ENCODE measurements around the gene DMTF1. TPM values are rescaled to one million over a fixed set of nuclear protein-coding genes. Genes with fewer than 3 reads are reported as not detected.
"Not testable (repeated sequence)": the region's sequence is repeated elsewhere in the genome, so short reads cannot be mapped to it uniquely, and the experiment has no call there.

DMTF1 gene
- total RNA-seq, 1 donor from 2014 or later: 113 TPM

DNA sequence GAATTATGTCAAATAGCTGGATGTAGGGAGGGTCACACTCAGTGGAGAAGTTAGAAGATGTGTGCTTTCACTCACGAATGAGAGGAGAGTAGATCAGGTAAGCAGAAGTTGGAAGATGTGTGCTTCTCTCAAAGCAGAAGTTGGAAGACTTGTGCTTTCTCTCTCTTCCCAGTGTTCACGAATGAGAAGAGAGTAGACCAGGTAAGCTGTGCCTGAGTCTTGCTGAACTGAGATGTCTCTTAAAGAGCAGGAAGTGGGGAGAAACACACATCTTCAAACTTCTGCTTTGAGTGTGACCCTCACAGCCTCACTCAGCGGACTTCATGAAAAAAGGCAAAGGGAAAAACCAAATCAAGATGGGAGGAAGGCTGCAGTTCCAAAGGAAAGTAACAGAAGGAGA, 74.2 kb downstream of the DMTF1 start:
- Mint-ChIP-seq H3K36me3 (ENCODE audit: low read depth) (no peaks in the 10 kb centered on the region), H3K4me3 (no peak overlapping the region), H3K9me3 (no peaks in the 10 kb centered on the region), H3K27ac (ENCODE audit: unreplicated experiment) (no peak overlapping the region), H3K4me1 (no peaks in the 10 kb centered on the region), H3K27me3 (ENCODE audit: low read depth) (peaks cover 27% of the 10 kb centered on the region)
- TF ChIP-seq, protein P1, sequence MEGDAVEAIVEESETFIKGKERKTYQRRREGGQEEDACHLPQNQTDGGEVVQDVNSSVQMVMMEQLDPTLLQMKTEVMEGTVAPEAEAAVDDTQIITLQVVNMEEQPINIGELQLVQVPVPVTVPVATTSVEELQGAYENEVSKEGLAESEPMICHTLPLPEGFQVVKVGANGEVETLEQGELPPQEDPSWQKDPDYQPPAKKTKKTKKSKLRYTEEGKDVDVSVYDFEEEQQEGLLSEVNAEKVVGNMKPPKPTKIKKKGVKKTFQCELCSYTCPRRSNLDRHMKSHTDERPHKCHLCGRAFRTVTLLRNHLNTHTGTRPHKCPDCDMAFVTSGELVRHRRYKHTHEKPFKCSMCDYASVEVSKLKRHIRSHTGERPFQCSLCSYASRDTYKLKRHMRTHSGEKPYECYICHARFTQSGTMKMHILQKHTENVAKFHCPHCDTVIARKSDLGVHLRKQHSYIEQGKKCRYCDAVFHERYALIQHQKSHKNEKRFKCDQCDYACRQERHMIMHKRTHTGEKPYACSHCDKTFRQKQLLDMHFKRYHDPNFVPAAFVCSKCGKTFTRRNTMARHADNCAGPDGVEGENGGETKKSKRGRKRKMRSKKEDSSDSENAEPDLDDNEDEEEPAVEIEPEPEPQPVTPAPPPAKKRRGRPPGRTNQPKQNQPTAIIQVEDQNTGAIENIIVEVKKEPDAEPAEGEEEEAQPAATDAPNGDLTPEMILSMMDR (conservative IDR thresholded peaks at IDR 0.05): no peak
- no peak for DNase-seq (ENCODE audit: low read depth, low spot score)

DNA sequence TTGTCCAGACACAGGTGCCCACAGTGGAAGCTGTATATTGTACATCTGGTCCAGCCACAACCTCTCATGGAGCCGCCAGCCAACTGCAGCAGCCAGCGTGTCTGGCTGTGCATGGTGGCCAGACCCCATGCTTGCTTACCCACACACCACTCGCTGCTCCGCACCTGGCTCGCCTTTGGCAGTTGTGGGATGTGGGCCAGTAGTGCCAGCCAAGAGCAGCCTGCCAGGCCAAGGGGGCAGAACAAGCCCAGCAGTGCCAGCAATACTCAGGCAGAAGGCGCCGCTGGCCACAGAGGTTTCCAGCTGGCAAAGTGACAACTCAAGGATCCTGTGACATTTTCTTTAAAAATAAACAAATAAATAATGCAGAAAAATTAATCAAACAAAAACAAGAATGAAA, 79.0 kb downstream of the DMTF1 start:
- H3K36me3 Mint-ChIP-seq (ENCODE audit: low read depth): no peaks in the 10 kb centered on the region
- no peak overlapping the region for H3K27ac Mint-ChIP-seq (ENCODE audit: unreplicated experiment)
- peaks cover 12% of the 10 kb centered on the region for H3K27me3 Mint-ChIP-seq (ENCODE audit: low read depth)
- no peak overlapping the region for H3K4me3 Mint-ChIP-seq
- DNase-seq (ENCODE audit: low read depth, low spot score): no peak
- no peaks in the 10 kb centered on the region for H3K9me3 Mint-ChIP-seq
- H3K4me1 Mint-ChIP-seq: no peaks in the 10 kb centered on the region
- TF ChIP-seq, protein P1 (conservative IDR thresholded peaks at IDR 0.05): no peak

DNA sequence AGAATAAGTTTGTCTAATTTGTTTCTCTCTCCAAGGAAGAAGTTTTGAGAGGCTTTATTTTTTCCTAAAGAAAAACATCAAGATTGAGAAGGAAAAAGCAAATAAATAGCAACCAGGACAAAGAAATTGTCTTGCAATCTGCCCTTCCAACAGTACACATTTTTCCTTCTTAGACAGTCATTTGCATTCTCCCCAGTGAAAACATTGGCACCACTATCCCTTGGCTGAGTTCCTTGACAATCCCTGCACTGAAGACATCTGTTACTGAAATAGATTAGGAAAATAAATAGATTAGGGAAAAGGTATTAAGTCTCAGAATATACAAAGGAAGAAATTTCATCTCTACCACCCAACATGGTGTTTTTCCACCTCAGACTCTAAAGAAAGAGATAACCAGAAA, 79.5 kb downstream of the DMTF1 start:
- TF ChIP-seq, protein P1 (conservative IDR thresholded peaks at IDR 0.05): no peak
- Mint-ChIP-seq H3K27ac (ENCODE audit: unreplicated experiment) (no peak overlapping the region), H3K4me3 (no peak overlapping the region), H3K9me3 (peaks cover under 1% of the 10 kb centered on the region), H3K36me3 (ENCODE audit: low read depth) (no peaks in the 10 kb centered on the region), H3K27me3 (ENCODE audit: low read depth) (peaks cover 7% of the 10 kb centered on the region), H3K4me1 (no peaks in the 10 kb centered on the region)
- no peak for DNase-seq (ENCODE audit: low read depth, low spot score)

DNA sequence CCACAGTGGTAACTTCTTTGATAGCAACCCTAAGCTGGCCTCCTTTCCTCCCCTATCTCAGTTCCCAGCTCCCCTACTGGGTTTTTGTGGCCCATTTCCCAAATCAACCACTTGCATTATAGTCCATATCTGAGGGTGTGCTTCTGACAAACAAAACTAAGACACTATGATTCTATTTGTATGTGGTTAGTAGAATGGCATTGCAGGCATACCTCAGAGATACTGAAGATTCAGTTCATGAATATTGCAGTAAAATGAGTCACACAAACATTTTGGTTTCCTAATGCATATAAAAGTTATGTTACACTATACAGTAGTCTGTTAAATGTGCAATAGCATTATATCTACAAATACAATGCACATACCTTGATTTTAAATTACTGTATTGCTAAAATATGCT, 82.7 kb downstream of the DMTF1 start:
- no peak for DNase-seq (ENCODE audit: low read depth, low spot score)
- no peaks in the 10 kb centered on the region for H3K27me3 Mint-ChIP-seq (ENCODE audit: low read depth)
- H3K36me3 Mint-ChIP-seq (ENCODE audit: low read depth): no peaks in the 10 kb centered on the region
- no peaks in the 10 kb centered on the region for H3K4me1 Mint-ChIP-seq
- TF ChIP-seq, protein P1 (conservative IDR thresholded peaks at IDR 0.05): no peak
- H3K27ac Mint-ChIP-seq (ENCODE audit: unreplicated experiment): no peak overlapping the region
- peaks cover 5% of the 10 kb centered on the region for H3K9me3 Mint-ChIP-seq
- H3K4me3 Mint-ChIP-seq: no peak overlapping the region

DNA sequence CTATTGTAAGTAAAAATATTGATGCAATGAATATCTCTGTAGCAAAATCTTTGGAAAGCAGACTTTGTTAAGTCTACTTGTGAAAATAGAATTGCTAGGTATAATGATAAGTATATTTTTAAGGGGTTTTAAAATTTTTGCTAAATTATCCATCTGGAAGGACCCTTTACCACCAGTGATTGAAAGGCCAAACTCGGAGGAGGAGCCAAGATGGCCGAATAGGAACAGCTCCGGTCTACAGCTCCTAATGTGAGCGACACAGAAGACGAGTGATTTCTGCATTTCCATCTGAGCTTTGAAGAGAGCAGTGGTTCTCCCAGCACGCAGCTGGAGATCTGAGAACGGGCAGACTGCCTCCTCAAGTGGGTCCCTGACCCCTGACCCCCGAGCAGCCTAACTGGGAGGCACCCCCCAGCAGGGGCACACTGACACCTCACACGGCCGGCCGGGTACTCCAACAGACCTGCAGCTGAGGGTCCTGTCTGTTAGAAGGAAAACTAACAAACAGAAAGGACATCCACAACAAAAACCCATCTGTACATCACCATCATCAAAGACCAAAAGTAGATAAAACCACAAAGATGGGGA, 86.3 kb downstream of the DMTF1 start:
- H3K36me3 Mint-ChIP-seq (ENCODE audit: low read depth); H3K9me3 Mint-ChIP-seq; H3K27me3 Mint-ChIP-seq (ENCODE audit: low read depth); DNase-seq (ENCODE audit: low read depth, low spot score); H3K4me3 Mint-ChIP-seq; H3K4me1 Mint-ChIP-seq; H3K27ac Mint-ChIP-seq (ENCODE audit: unreplicated experiment): not testable (repeated sequence)

DNA sequence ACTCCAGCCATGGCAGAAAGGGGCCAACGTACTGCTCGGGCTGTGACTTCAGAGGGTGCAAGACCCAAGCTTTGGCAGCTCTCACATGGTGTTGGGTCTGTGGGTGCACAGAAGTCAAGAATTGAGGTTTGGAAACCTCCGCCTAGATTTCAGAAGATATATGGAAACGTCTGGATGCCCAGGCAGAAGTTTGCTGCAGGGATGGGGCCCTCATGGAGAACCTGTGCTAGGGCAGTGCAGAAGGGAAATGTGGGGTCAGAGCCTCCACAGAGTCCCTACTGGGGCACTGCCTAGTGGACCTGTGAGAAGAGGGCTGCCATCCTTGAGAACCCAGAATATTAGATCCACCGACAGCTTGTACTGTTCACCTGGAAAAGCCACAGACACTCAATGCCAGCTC, 93.4 kb downstream of the DMTF1 start:
- H3K27me3 Mint-ChIP-seq (ENCODE audit: low read depth): peaks cover 14% of the 10 kb centered on the region
- H3K27ac Mint-ChIP-seq (ENCODE audit: unreplicated experiment); DNase-seq (ENCODE audit: low read depth, low spot score); H3K4me3 Mint-ChIP-seq; H3K4me1 Mint-ChIP-seq: not testable (repeated sequence)
- peaks cover 13% of the 10 kb centered on the region for H3K9me3 Mint-ChIP-seq
- peaks cover 12% of the 10 kb centered on the region for H3K36me3 Mint-ChIP-seq (ENCODE audit: low read depth)

Other genes with a start within 250 kb of the DMTF1 start
- 42.2 and 44.4 TPM in 2 replicates for gene ELAPOR2, start 92.8 kb upstream of the DMTF1 start, total RNA-seq
- gene TMEM243, start 67.3 kb downstream of the DMTF1 start, total RNA-seq: 20.3 and 21.8 TPM in 2 replicates
- 18.5 and 20.1 TPM in 2 replicates for gene CROT, start 193.2 kb downstream of the DMTF1 start, total RNA-seq

Measured in neural crest cell (in vitro differentiated cells).